MM.1S (cell line): ENCODE data around the gene FMN2.

ENCODE experiments used
- EZH2 ChIP-seq: fragments of 300-600 bp; sonication (generic); optimal IDR thresholded peaks from 2 replicates; pipeline ENCODE3; 2017; ENCODE audit warnings: low read depth, mild to moderate bottlenecking, antibody characterized with exemption, low read length, mixed read lengths
- EZH2phosphoT487 ChIP-seq: fragments of 300-600 bp; sonication (generic); IDR thresholded peaks from 2 replicates; pipeline ENCODE4 v1.6.1; 2018; ENCODE audit warnings: antibody characterized with exemption, low read length
- TF ChIP-seq, protein P1 (sequence below): fragments of 300-600 bp; sonication (generic); IDR thresholded peaks from 2 replicates; pipeline ENCODE4 v1.5.1; 2016; ENCODE audit warnings: antibody characterized with exemption, low read length, mixed read lengths

GRCh38 chr1:240352769-240353168, 261.1 kb downstream of the FMN2 start:
- TF ChIP-seq, protein P1, sequence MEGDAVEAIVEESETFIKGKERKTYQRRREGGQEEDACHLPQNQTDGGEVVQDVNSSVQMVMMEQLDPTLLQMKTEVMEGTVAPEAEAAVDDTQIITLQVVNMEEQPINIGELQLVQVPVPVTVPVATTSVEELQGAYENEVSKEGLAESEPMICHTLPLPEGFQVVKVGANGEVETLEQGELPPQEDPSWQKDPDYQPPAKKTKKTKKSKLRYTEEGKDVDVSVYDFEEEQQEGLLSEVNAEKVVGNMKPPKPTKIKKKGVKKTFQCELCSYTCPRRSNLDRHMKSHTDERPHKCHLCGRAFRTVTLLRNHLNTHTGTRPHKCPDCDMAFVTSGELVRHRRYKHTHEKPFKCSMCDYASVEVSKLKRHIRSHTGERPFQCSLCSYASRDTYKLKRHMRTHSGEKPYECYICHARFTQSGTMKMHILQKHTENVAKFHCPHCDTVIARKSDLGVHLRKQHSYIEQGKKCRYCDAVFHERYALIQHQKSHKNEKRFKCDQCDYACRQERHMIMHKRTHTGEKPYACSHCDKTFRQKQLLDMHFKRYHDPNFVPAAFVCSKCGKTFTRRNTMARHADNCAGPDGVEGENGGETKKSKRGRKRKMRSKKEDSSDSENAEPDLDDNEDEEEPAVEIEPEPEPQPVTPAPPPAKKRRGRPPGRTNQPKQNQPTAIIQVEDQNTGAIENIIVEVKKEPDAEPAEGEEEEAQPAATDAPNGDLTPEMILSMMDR, result no peak
- TF ChIP-seq EZH2phosphoT487 (no peak), EZH2 (no peak)
